ENCODE data around the gene PCBD2.

PCBD2 gene

DNA sequence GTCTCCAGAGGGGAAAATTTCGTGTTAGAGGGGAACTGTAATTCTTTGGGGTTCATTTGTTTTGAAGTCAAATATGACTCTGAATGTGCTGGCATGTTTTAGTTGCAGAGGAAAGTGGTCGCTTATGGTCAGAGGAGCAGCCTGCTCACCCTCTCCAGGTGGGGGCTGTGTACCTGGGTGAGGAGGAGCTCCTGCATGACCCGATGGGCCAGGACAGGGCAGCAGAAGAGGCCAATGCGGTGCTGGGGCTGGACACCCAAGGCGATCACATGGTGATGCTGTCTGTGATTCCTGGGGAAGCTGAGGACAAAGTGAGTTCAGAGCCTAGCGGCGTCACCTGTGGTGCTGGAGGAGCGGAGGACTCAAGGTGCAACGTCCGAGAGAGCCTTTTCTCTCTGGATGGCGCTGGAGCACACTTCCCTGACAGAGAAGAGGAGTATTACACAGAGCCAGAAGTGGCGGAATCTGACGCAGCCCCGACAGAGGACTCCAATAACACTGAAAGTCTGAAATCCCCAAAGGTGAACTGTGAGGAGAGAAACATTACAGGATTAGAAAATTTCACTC, 17.3 kb upstream of the PCBD2 start:
- in situ Hi-C loops (cut with HindIII; ENCODE audit: low pct_ligation_motif_present, low sequenced_read_pairs), result no loop called here
- DNase-seq, result no peak
- no peaks in the 10 kb centered on the region for H3K27me3 ChIP-seq (replicated peaks)
- H3K36me3 ChIP-seq (replicated peaks), result peaks cover 3% of the 10 kb centered on the region
- no peak overlapping the region for H3K27ac ChIP-seq
- H3K4me3 ChIP-seq (ENCODE audit: low read depth, low read length), result no peak overlapping the region
- TF ChIP-seq, protein P1, sequence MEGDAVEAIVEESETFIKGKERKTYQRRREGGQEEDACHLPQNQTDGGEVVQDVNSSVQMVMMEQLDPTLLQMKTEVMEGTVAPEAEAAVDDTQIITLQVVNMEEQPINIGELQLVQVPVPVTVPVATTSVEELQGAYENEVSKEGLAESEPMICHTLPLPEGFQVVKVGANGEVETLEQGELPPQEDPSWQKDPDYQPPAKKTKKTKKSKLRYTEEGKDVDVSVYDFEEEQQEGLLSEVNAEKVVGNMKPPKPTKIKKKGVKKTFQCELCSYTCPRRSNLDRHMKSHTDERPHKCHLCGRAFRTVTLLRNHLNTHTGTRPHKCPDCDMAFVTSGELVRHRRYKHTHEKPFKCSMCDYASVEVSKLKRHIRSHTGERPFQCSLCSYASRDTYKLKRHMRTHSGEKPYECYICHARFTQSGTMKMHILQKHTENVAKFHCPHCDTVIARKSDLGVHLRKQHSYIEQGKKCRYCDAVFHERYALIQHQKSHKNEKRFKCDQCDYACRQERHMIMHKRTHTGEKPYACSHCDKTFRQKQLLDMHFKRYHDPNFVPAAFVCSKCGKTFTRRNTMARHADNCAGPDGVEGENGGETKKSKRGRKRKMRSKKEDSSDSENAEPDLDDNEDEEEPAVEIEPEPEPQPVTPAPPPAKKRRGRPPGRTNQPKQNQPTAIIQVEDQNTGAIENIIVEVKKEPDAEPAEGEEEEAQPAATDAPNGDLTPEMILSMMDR (IDR thresholded peaks at IDR 0.05; ENCODE audit: low read depth, low read length, missing control alignments), result no peak

DNA sequence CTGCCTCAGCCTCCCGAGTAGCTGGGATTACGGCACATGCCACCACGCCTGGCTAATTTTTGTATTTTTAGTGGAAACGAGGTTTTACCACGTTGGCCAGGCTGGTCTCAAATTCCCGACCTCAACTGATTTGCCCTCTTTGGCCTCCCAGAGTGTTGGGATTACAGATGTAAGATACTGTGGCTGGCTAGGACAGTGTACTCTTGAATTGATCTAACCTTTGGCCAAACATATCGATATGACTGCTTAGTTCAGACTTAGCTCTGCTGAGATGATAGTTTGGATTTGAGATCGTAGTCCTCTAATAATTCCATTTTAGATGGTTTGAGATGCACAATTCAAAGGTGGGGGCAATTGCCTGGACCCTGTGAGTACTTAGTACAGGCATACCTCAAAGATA, 15.6 kb upstream of the PCBD2 start:
- in situ Hi-C loops (cut with HindIII; ENCODE audit: low pct_ligation_motif_present, low sequenced_read_pairs), result no loop called here
- DNase-seq, result no peak
- TF ChIP-seq, protein P1 (IDR thresholded peaks at IDR 0.05; ENCODE audit: low read depth, low read length, missing control alignments), result no peak
- H3K27me3 ChIP-seq (replicated peaks), result no peaks in the 10 kb centered on the region
- peaks cover 3% of the 10 kb centered on the region for H3K36me3 ChIP-seq (replicated peaks)
- no peak overlapping the region for H3K27ac ChIP-seq
- no peak overlapping the region for H3K4me3 ChIP-seq (ENCODE audit: low read depth, low read length)

DNA sequence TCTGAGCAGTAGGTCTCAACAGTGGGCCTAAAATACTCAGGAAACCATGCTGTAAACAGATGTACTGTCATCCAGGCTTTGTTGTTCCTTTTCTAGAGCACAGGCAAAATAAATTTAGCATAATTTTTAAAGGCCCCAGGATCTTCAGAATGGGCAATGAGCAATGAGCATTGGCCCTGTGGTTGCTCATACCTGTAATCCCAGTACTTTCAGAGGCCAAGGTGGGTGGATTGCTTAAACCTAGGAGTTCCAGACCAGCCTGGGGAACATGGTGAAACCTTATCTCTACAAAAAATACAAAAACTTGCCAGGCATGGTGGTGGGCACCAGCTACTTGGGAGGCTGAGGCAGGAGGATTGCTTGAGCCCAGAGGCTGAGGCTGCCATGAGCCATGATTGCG, 13.5 kb upstream of the PCBD2 start:
- DNase-seq, result no peak
- in situ Hi-C loops (cut with HindIII; ENCODE audit: low pct_ligation_motif_present, low sequenced_read_pairs), result no loop called here
- Histone ChIP-seq H3K27ac (no peak overlapping the region), H3K4me3 (ENCODE audit: low read depth, low read length) (no peak overlapping the region), H3K27me3 (replicated peaks) (no peaks in the 10 kb centered on the region), H3K36me3 (replicated peaks) (peaks cover 3% of the 10 kb centered on the region)
- TF ChIP-seq, protein P1 (IDR thresholded peaks at IDR 0.05; ENCODE audit: low read depth, low read length, missing control alignments), result no peak

DNA sequence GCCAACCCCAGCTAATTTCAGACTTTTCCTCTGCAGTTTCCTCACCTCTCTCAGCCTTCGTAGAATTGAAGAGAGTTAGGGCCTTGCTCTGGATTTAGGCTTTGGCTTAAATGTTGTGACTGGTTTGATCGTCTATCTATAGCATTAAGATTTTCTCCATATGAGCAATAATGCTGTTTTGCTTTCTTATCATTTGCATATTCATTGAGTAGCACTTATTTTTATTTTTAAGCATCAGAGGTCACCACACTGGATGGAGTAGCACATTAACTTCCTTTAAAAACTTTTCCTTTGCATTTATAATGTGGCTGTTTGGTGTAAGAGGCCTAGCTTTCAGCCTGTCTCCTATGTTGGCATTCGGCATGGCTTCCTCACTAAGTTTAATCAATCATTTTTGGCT, 12.6 kb upstream of the PCBD2 start:
- in situ Hi-C loops (cut with HindIII; ENCODE audit: low pct_ligation_motif_present, low sequenced_read_pairs), result no loop called here
- TF ChIP-seq, protein P1 (IDR thresholded peaks at IDR 0.05; ENCODE audit: low read depth, low read length, missing control alignments), result no peak
- Histone ChIP-seq H3K27me3 (replicated peaks) (no peaks in the 10 kb centered on the region), H3K36me3 (replicated peaks) (peaks cover 3% of the 10 kb centered on the region), H3K4me3 (ENCODE audit: low read depth, low read length) (no peak overlapping the region), H3K27ac (no peak overlapping the region)
- DNase-seq, result no peak

DNA sequence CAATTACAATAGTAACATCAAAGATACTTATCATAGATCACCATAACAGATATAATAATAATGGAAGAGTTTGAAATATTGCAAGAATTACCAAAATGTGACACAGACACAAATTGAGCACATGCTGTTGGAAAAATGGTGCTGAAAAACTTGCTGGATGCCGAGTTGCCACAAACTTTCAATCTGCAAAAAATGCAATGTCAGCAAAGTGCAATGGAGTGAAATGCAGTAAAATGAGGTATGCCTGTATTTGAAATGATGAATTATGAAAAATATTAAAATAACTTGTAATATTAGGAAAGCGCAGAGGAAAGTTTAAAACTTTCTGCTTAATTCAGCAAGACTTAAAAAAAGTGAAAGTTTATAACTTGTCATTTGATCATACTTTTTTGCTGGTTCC, 12.0 kb upstream of the PCBD2 start:
- in situ Hi-C loops (cut with HindIII; ENCODE audit: low pct_ligation_motif_present, low sequenced_read_pairs), result no loop called here
- no peak for DNase-seq
- TF ChIP-seq, protein P1 (IDR thresholded peaks at IDR 0.05; ENCODE audit: low read depth, low read length, missing control alignments), result no peak
- no peak overlapping the region for H3K27ac ChIP-seq
- H3K27me3 ChIP-seq (replicated peaks), result no peaks in the 10 kb centered on the region
- peaks cover 3% of the 10 kb centered on the region for H3K36me3 ChIP-seq (replicated peaks)
- no peak overlapping the region for H3K4me3 ChIP-seq (ENCODE audit: low read depth, low read length)

Measured in brain microvascular endothelial cell (primary cell).